K562 (cell line): ENCODE results near the gene SSR2. TPM values are rescaled to one million over a fixed set of nuclear protein-coding genes. Genes with fewer than 3 reads are reported as not detected.
A peak's percentile ranks its signal among the peaks of the same experiment; 100 is the strongest.

Experiments
- ATAC-seq: fragments of 200-7000 bp; cut with Tn5 transposase; 3 replicates; pipeline ENCODE4 v1.9.1; 2020; ENCODE audit warnings: moderate library complexity
- BruUV-seq: library from RNA; stranded (reverse); fragments of 400-500 nt; replicated peaks from 2 replicates; lab custom pipeline; 2021; lab: Mats Ljungman, UMichigan
- CTCF ChIA-PET: fragments of 300-600 bp; formaldehyde crosslinking; extraction: SDS; loops from one replicate; lab custom pipeline; 2021; ENCODE audit warnings: low intra/inter-chr PET ratio; lab: Yijun Ruan, JAX
- POLR2A ChIA-PET: fragments of 300-600, 350-650 bp; sonication (Branson Sonifier 250); formaldehyde crosslinking; extraction: SDS; loops from one replicate; lab custom pipeline; 2021; ENCODE audit warnings: antibody characterized with exemption, inconsistent platforms; lab: Yijun Ruan, JAX
- DNase-seq, 4 experiments: peaks; one replicate each; pipeline versions ENCODE4 v3.0.0 to v3.0.0-alpha.2; 2011 to 2018; ENCODE audit warnings: low spot score in 3 of 4, mixed read lengths in 3 of 4; ENCODE audit errors: extremely low read depth in 1 of 4
- FAIRE-seq: peaks from 2 replicates; lab custom pipeline; 2011; peaks lifted over from hg19 to GRCh38; lab: Jason Lieb, UNC
- H2AFZ ChIP-seq: 2 replicates; pipeline ENCODE4 v1.6.0; 2011; ENCODE audit warnings: low read depth, low read length, control low read depth, inconsistent platforms
- H3K27ac ChIP-seq: fragments of 200-600 bp; 3 replicates; pipeline ENCODE4 v1.8.0; 2011; ENCODE audit warnings: low read depth, mild to moderate bottlenecking, control low read depth, inconsistent platforms, low read length, moderate library complexity, mixed read lengths; ENCODE audit errors: extremely low read depth
- H3K27me3 ChIP-seq, 2 experiments: fragments of 300-600 bp in 1 of 2; 2 replicates in 1 of 2; 3 replicates in 1 of 2; pipeline versions ENCODE4 v1.6.0 to v1.8.0; 2011; ENCODE audit warnings: inconsistent platforms in 2 of 2, low read length in 2 of 2, mild to moderate bottlenecking in 1 of 2, mixed read lengths in 1 of 2, moderate library complexity in 1 of 2; ENCODE audit not compliant: control insufficient read depth in 2 of 2, insufficient read depth in 2 of 2
- H3K36me3 ChIP-seq: fragments of 300-600 bp; 3 replicates; pipeline ENCODE4 v1.8.0; 2011; ENCODE audit warnings: mild to moderate bottlenecking, low read length, inconsistent platforms; ENCODE audit not compliant: control insufficient read depth, insufficient read depth
- H3K4me1 ChIP-seq, 2 experiments: fragments of 200-600 bp in 1 of 2; replicated peaks in 1 of 2; 2 replicates in 1 of 2; 3 replicates in 1 of 2; pipeline versions ENCODE4 v1.5.1 to v1.8.0; 2011; ENCODE audit warnings: inconsistent platforms in 2 of 2, low read length in 2 of 2, mild to moderate bottlenecking in 1 of 2, mixed read lengths in 1 of 2, moderate library complexity in 1 of 2; ENCODE audit not compliant: control insufficient read depth in 2 of 2, insufficient read depth in 2 of 2
- H3K4me2 ChIP-seq: 2 replicates; pipeline ENCODE4 v1.6.1; 2011; ENCODE audit warnings: low read length, control low read depth, inconsistent platforms, mixed read lengths; ENCODE audit not compliant: insufficient read depth
- H3K4me3 ChIP-seq: fragments of 200-600 bp; sonication (generic), shearing (Covaris generic); 2 replicates; pipeline ENCODE4 v1.5.1; 2016; ENCODE audit warnings: control low read depth, inconsistent platforms
- H3K79me2 ChIP-seq: fragments of 200-600 bp; 3 replicates; pipeline ENCODE4 v1.8.0; 2011; ENCODE audit warnings: low read length, inconsistent platforms; ENCODE audit not compliant: control insufficient read depth, insufficient read depth
- H3K9ac ChIP-seq, 2 experiments: 2 replicates each; pipeline versions ENCODE4 v1.6.0 to v1.6.1; 2011; ENCODE audit warnings: low read depth in 2 of 2, low read length in 2 of 2, control low read depth in 1 of 2, inconsistent platforms in 1 of 2, mild to moderate bottlenecking in 1 of 2, mixed read lengths in 1 of 2; ENCODE audit not compliant: insufficient read depth in 1 of 2
- H3K9me1 ChIP-seq: one replicate; pipeline ENCODE4 v1.6.0; 2011; ENCODE audit warnings: inconsistent platforms, mild to moderate bottlenecking, low read length, moderate library complexity; ENCODE audit not compliant: control insufficient read depth, insufficient read depth
- H3K9me3 ChIP-seq: replicated peaks from 2 replicates; pipeline ENCODE4 v1.5.1; 2011; ENCODE audit warnings: low read depth, low read length, inconsistent platforms; ENCODE audit not compliant: control insufficient read depth, insufficient read depth
- H4K20me1 ChIP-seq: replicated peaks from 2 replicates; pipeline ENCODE4 v1.6.1; 2011; ENCODE audit warnings: low read length, inconsistent platforms, mixed read lengths; ENCODE audit not compliant: control insufficient read depth, insufficient read depth
- MBD2 ChIP-seq: sonication (generic); IDR thresholded peaks from 2 replicates; pipeline ENCODE4 v1.6.1; 2016; ENCODE audit warnings: low read depth, borderline replicate concordance
- TRIM25 ChIP-seq: fragments of 450-650 bp; IDR thresholded peaks from 2 replicates; pipeline ENCODE4 v1.7.0; 2016; ENCODE audit warnings: borderline replicate concordance
- TSHZ1 ChIP-seq: fragments of 250-450 bp; sonication (Bioruptor Pico); IDR thresholded peaks from 2 replicates; pipeline ENCODE4 v1.4.0; 2020; ENCODE audit warnings: mild to moderate bottlenecking, moderate library complexity
- ZNF778 ChIP-seq: fragments of 450-650 bp; formaldehyde crosslinking; IDR thresholded peaks from 2 replicates; pipeline ENCODE4 v1.4.0; 2020; ENCODE audit warnings: mild to moderate bottlenecking, moderate library complexity
- WGBS: fragments of 100-300 bp; shearing (Covaris generic); methylation state at CpG from one replicate; pipeline ENCODE4 v1.1.6; 2016; ENCODE audit warnings: low coverage, mixed read lengths; ENCODE audit not compliant: insufficient coverage; ENCODE audit errors: missing lambda C conversion rate; 5-methylcytosine and 5-hydroxymethylcytosine counted together
- in situ Hi-C: fragments of 300-500 bp; cut with MboI; formaldehyde crosslinking; loops from 4 replicates; pipeline ENCODE4 v1.15.0; 2018; ENCODE audit warnings: inconsistent platforms, mixed read lengths
- intact Hi-C: fragments of 100-400 bp; cut with micrococcal nuclease; formaldehyde crosslinking; loops from 2 replicates; pipeline ENCODE4 v1.14.2; 2022
- polyA plus RNA-seq, 8 experiments: library from polyadenylated mRNA; depleted of rRNA in 4 of 8; stranded (reverse) in 5 of 8; unstranded in 3 of 8; fragments of >200 nt; fragmentation: Nextera tagmentation in 2 of 8; fragmentation: Illumina TruSeq in 1 of 8; extraction: Ambion mirVana in 2 of 8; extraction: Trizol in 1 of 8; gene quantifications; 2 replicates each; pipeline versions ENCODE4 v1.2.1 to v1.2.3, GENCODE V29; 2011 to 2014; ENCODE audit warnings: inconsistent platforms in 1 of 8, missing spikeins in 1 of 8
- total RNA-seq, 7 experiments: library from RNA; depleted of rRNA in 6 of 7; stranded (reverse); fragments of >200 nt in 6 of 7; fragmentation: Illumina TruSeq in 2 of 7; extraction: Trizol in 2 of 7; gene quantifications; 2 replicates each; pipeline versions ENCODE4 v1.2.1 to v1.2.3, GENCODE V29; 2011 to 2021; ENCODE audit warnings: low replicate concordance in 1 of 7
- TF ChIP-seq, protein P1 (sequence below): fragments of 250-450 bp; sonication (Bioruptor Pico); IDR thresholded peaks from 2 replicates; pipeline ENCODE4 v1.5.0; 2020; ENCODE audit warnings: mild to moderate bottlenecking

SSR2 gene
- total and polyA plus RNA-seq, 9 of the 15 experiments (the other 6 are each of a cell fraction or from before 2014, with no cell fraction given) = 161 to 411 (median 240) TPM

- TF ChIP-seq, protein P1, sequence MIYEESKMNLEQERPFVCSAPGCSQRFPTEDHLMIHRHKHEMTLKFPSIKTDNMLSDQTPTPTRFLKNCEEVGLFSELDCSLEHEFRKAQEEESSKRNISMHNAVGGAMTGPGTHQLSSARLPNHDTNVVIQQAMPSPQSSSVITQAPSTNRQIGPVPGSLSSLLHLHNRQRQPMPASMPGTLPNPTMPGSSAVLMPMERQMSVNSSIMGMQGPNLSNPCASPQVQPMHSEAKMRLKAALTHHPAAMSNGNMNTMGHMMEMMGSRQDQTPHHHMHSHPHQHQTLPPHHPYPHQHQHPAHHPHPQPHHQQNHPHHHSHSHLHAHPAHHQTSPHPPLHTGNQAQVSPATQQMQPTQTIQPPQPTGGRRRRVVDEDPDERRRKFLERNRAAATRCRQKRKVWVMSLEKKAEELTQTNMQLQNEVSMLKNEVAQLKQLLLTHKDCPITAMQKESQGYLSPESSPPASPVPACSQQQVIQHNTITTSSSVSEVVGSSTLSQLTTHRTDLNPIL (CRISPR knock-in tag) = no peak
- TF ChIP-seq MBD2 (no peak), ZNF778 (CRISPR knock-in tag) (no peak), TSHZ1 (CRISPR knock-in tag) (no peak)
- TF ChIP-seq, all 486 proteins: peak for 0
Observed at GRCh38 chr1:155996166-155996565, 24.6 kb downstream of the SSR2 start (continued).

- WGBS = 25% methylated on average over 3 of the region's 3 CpGs
- intact Hi-C loops = no loop called here
- Histone ChIP-seq H3K9me1 (no peaks in the 10 kb centered on the region), H4K20me1 (no peaks in the 10 kb centered on the region), H3K27ac (no peak overlapping the region), H3K9ac (0 out of 4 replicates have a peak overlapping the region, but pooled peaks of 1 of the 2 experiments have one; percentile 30), H3K4me3 (no peak overlapping the region), H3K4me2 (no peak overlapping the region), H3K27me3 (no peaks in the 10 kb centered on the region), H3K79me2 (no peaks in the 10 kb centered on the region), H3K4me1 (peaks cover 2 to 7% of the 10 kb centered on the region in 2 experiments; a peak in 4 of 5 replicates), H2AFZ (no peak overlapping the region), H3K9me3 (no peaks in the 10 kb centered on the region), H3K36me3 (no peaks in the 10 kb centered on the region)
- ATAC-seq (no peak), FAIRE-seq (no peak), DNase-seq (no peak)
- ChIA-PET POLR2A (interaction anchor here (0.5 to 1.2 kb wide), 3 partner anchors 14 to 59 kb away, joined by 3 to 5 read pairs (median 4); partner anchors contain the start of gene KHDC4), CTCF (no interaction called here)
- no peak for TF ChIP-seq MBD2
- no peak for TF ChIP-seq TRIM25
- BruUV-seq = no TSS peak
- in situ Hi-C loops = no loop called here
Observed at GRCh38 chr1:155993595-155993994, 27.2 kb downstream of the SSR2 start.
